Measurements from ENCODE around the gene ASGR2. TPM values are rescaled to one million over a fixed set of nuclear protein-coding genes. Genes with fewer than 3 reads are reported as not detected.
A peak's percentile ranks its signal among the peaks of the same experiment; 100 is the strongest.

Gene ASGR2
- total and polyA plus RNA-seq, 2 of the 13 experiments (the other 11 are each of a cell fraction or from before 2014, with no cell fraction given): 320 to 754 TPM

GRCh38 chr17:7112510-7113108, 2.0 kb downstream of the ASGR2 start (continued):
- TF ChIP-seq KMT2A (CRISPR knock-in tag; IDR thresholded peaks at IDR 0.05) (no peak), TCF7 (IDR thresholded peaks at IDR 0.05; ENCODE audit: low read depth) (no peak), SRF (IDR thresholded peaks at IDR 0.05; ENCODE audit: low read depth, low read length) (no peak), FOSL1 (CRISPR knock-in tag; IDR thresholded peaks at IDR 0.05; ENCODE audit: borderline replicate concordance) (no peak), ZNF572 (CRISPR knock-in tag; IDR thresholded peaks at IDR 0.05) (no peak), ZNF589 (CRISPR knock-in tag; conservative IDR thresholded peaks at IDR 0.05) (no peak), POGZ (CRISPR knock-in tag; IDR thresholded peaks at IDR 0.05) (no peak), REL (CRISPR knock-in tag; conservative IDR thresholded peaks at IDR 0.05) (no peak), ZBTB44 (CRISPR knock-in tag; IDR thresholded peaks at IDR 0.05) (no peak), JDP2 (CRISPR knock-in tag; IDR thresholded peaks at IDR 0.05; ENCODE audit: borderline replicate concordance) (no peak), ZKSCAN1 (IDR thresholded peaks at IDR 0.05; ENCODE audit: low read length) (no peak), ZNF317 (CRISPR knock-in tag; IDR thresholded peaks at IDR 0.05) (no peak), NFE2 (CRISPR knock-in tag; IDR thresholded peaks at IDR 0.05) (no peak), POLR2AphosphoS5 (IDR thresholded peaks at IDR 0.05; ENCODE audit: low read depth, low read length) (0 out of 2 replicates have a peak, but pooled peaks have one; percentile 21), MXD4 (CRISPR knock-in tag; IDR thresholded peaks at IDR 0.05) (0 out of 2 replicates have a peak, but pooled peaks have one; percentile 7), CAMTA2 (CRISPR knock-in tag; IDR thresholded peaks at IDR 0.05; ENCODE audit: borderline replicate concordance) (0 out of 2 replicates have a peak, but pooled peaks have one; percentile 41), ZNF720 (CRISPR knock-in tag; IDR thresholded peaks at IDR 0.05) (no peak)
